GM19372 (cell line): ENCODE measurements around the gene FAAH.

Experiments
- ATAC-seq: cut with Tn5 transposase; IDR thresholded peaks from one replicate; pipeline ENCODE4 v1.9.1; 2021; ENCODE audit warnings: mild to moderate bottlenecking, low read depth, moderate library complexity; ENCODE audit not compliant: unreplicated experiment

The FAAH gene

GRCh38 chr1:46400421-46400820 is 6.3 kb downstream of the FAAH start:
- no peak for ATAC-seq

- ATAC-seq: no peak
These were observed 7.2 kb downstream of the FAAH start for GRCh38 chr1:46401154-46401913.

- ATAC-seq: no peak
These were observed 8.0 kb downstream of the FAAH start for GRCh38 chr1:46401964-46402626.

GRCh38 chr1:46403916-46404315 is 9.8 kb downstream of the FAAH start:
- ATAC-seq: no peak

GRCh38 chr1:46404482-46405196 is 10.5 kb downstream of the FAAH start:
- ATAC-seq: no peak

GRCh38 chr1:46405197-46405555 is 11.1 kb downstream of the FAAH start:
- ATAC-seq: no peak

- no peak for ATAC-seq
These were observed 11.6 kb downstream of the FAAH start for GRCh38 chr1:46405724-46406123.

GRCh38 chr1:46406881-46407608 is 12.9 kb downstream of the FAAH start:
- ATAC-seq: no peak

GRCh38 chr1:46407636-46408035 is 13.5 kb downstream of the FAAH start:
- ATAC-seq: no peak

- no peak for ATAC-seq
These were observed 14.4 kb downstream of the FAAH start for GRCh38 chr1:46408356-46409062.

GRCh38 chr1:46409063-46409372 is 14.9 kb downstream of the FAAH start:
- ATAC-seq: no peak

- ATAC-seq: no peak
These were observed 16.3 kb downstream of the FAAH start for GRCh38 chr1:46410156-46411009.

GRCh38 chr1:46411010-46411405 is 16.9 kb downstream of the FAAH start:
- ATAC-seq: no peak

- no peak for ATAC-seq
These were observed 17.7 kb downstream of the FAAH start for GRCh38 chr1:46411601-46412341.

- no peak for ATAC-seq
These were observed 18.9 kb downstream of the FAAH start for GRCh38 chr1:46412893-46413595.

- ATAC-seq: no peak
These were observed 19.5 kb downstream of the FAAH start for GRCh38 chr1:46413596-46413985.

GRCh38 chr1:46415514-46415913 is 21.4 kb downstream of the FAAH start:
- no peak for ATAC-seq

GRCh38 chr1:46418976-46419375 is 24.9 kb downstream of the FAAH start:
- no peak for ATAC-seq
